ENCODE results near the gene ZNF77.

ZNF77 gene

DNA sequence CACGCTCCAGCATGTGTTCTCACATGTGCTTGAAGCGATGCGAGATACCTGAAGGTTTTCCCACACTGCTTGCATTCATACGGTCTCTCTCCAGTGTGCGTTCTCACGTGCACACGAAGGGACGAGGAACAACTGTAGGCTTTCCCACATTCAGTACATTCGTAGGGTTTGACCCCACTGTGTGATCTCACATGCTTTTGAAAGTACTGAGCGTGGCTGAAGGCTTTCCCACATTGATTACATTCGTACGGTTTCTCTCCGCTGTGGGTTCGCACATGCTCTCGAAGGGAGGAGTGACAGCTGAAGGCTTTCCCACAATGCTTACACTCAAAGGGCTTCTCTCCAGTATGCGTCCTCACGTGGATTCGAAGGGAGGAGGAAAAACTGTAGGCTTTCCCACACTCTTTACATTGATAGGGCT lies 11.3 kb downstream of the ZNF77 start:
- Histone ChIP-seq H3K4me1 (ENCODE audit: low read length) (no peaks in the 10 kb centered on the region), H3K27ac (ENCODE audit: low read length) (no peak overlapping the region), H3K4me3 (ENCODE audit: low read length) (no peak overlapping the region), H4K20me1 (ENCODE audit: insufficient read depth, low read length) (no peaks in the 10 kb centered on the region), H2AFZ (ENCODE audit: low read length) (no peak overlapping the region), H3K9ac (ENCODE audit: low read length) (no peak overlapping the region), H3K36me3 (replicated peaks; ENCODE audit: insufficient read depth, low read length) (no peaks in the 10 kb centered on the region), H3K4me2 (ENCODE audit: low read depth, low read length) (no peak overlapping the region), H3K9me3 (replicated peaks; ENCODE audit: insufficient read depth, low read length) (0 out of 2 replicates have a peak, but pooled peaks cover 4% of the 10 kb centered on the region), H3K27me3 (replicated peaks; ENCODE audit: insufficient read depth, low read length) (peaks cover 48% of the 10 kb centered on the region), H3F3A (ENCODE audit: insufficient read depth, low read length) (no peaks in the 10 kb centered on the region), H3K79me2 (ENCODE audit: low read length) (no peaks in the 10 kb centered on the region), H3K9me2 (replicated peaks; ENCODE audit: insufficient read depth, low read length) (no peaks in the 10 kb centered on the region)
- TF ChIP-seq EZH2 (optimal IDR thresholded peaks at IDR 0.05; ENCODE audit: low read depth, low read length), result no peak
- no peak for TF ChIP-seq EZH2phosphoT487 (IDR thresholded peaks at IDR 0.05; ENCODE audit: low read length)
- TF ChIP-seq, protein P1, sequence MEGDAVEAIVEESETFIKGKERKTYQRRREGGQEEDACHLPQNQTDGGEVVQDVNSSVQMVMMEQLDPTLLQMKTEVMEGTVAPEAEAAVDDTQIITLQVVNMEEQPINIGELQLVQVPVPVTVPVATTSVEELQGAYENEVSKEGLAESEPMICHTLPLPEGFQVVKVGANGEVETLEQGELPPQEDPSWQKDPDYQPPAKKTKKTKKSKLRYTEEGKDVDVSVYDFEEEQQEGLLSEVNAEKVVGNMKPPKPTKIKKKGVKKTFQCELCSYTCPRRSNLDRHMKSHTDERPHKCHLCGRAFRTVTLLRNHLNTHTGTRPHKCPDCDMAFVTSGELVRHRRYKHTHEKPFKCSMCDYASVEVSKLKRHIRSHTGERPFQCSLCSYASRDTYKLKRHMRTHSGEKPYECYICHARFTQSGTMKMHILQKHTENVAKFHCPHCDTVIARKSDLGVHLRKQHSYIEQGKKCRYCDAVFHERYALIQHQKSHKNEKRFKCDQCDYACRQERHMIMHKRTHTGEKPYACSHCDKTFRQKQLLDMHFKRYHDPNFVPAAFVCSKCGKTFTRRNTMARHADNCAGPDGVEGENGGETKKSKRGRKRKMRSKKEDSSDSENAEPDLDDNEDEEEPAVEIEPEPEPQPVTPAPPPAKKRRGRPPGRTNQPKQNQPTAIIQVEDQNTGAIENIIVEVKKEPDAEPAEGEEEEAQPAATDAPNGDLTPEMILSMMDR (IDR thresholded peaks at IDR 0.05; ENCODE audit: low read length), result no peak
- no peak for DNase-seq

DNA sequence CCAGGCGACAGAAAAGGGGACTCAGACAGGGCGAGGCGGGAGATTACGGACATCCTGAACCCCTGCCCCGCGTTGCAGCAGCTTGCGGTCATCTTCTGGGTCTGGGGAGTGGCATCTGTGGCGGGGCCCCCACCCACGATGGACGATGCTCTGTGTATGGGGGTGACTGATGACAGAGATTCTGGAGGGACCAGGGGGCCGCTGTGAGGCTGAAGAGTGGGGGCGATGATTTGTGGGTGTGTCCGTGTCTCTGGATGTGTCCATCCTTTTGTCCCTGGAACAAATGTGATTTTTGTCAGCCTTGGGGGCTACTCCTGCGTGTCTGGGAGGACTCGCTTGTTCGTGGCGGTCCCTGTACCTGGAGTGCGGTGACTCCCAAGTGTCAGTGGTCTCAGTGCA lies 17.7 kb downstream of the ZNF77 start:
- Histone ChIP-seq H3K27me3 (replicated peaks; ENCODE audit: insufficient read depth, low read length) (peaks cover 43% of the 10 kb centered on the region), H3K4me3 (ENCODE audit: low read length) (no peak overlapping the region), H3K4me2 (ENCODE audit: low read depth, low read length) (no peak overlapping the region), H3K9me2 (replicated peaks; ENCODE audit: insufficient read depth, low read length) (no peaks in the 10 kb centered on the region; the same call in 1 of the 2 replicates), H3K79me2 (ENCODE audit: low read length) (no peaks in the 10 kb centered on the region), H4K20me1 (ENCODE audit: insufficient read depth, low read length) (no peaks in the 10 kb centered on the region), H3K36me3 (replicated peaks; ENCODE audit: insufficient read depth, low read length) (no peaks in the 10 kb centered on the region), H3F3A (ENCODE audit: insufficient read depth, low read length) (no peaks in the 10 kb centered on the region), H3K4me1 (ENCODE audit: low read length) (no peaks in the 10 kb centered on the region), H3K9me3 (replicated peaks; ENCODE audit: insufficient read depth, low read length) (no peaks in the 10 kb centered on the region), H3K27ac (ENCODE audit: low read length) (no peak overlapping the region), H3K9ac (ENCODE audit: low read length) (no peak overlapping the region), H2AFZ (ENCODE audit: low read length) (no peak overlapping the region)
- no peak for TF ChIP-seq EZH2 (optimal IDR thresholded peaks at IDR 0.05; ENCODE audit: low read depth, low read length)
- DNase-seq, result no peak

DNA sequence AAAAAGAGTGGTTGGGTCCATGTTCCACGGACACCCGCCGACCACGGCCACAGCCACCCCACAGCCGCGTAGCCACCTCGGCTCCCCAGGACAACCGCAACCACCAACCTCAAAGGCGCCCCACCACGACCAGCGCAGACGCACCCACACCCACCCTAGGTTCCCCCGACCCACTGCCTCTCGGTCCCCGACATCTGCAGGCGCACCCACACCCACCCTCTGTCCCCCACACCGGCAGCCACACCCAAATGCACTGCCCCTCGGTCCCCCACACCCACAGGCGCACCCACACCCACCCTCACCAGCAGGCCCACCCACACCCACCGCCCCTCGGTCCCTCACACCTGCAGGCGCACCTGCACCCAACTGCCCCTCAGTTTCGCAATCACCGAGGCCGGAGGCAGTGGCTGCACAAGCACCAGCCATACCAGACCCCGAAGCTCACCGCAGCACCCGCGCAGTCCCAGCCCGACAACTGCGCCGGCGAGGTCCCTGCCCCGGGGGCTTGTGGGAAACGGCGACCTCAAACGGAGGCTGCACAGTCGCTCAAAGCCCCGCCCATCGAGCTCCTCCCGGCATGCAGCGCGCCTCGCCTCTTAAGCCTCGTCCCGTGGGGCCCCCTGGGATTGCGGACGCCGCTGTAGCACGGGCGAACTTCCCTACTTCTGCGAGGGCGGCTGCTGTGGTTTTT lies 18.3 kb downstream of the ZNF77 start:
- no peaks in the 10 kb centered on the region; the same call in 1 of the 2 replicates for H3K9me2 ChIP-seq (replicated peaks; ENCODE audit: insufficient read depth, low read length)
- TF ChIP-seq, protein P1 (IDR thresholded peaks at IDR 0.05; ENCODE audit: low read length), result no peak
- TF ChIP-seq EZH2 (optimal IDR thresholded peaks at IDR 0.05; ENCODE audit: low read depth, low read length) (no peak), EZH2phosphoT487 (IDR thresholded peaks at IDR 0.05; ENCODE audit: low read length) (no peak)
- H3K27ac ChIP-seq (ENCODE audit: low read length), result no peak overlapping the region
- H3F3A ChIP-seq (ENCODE audit: insufficient read depth, low read length), result no peaks in the 10 kb centered on the region
- H3K36me3 ChIP-seq (replicated peaks; ENCODE audit: insufficient read depth, low read length), result no peaks in the 10 kb centered on the region
- no peaks in the 10 kb centered on the region for H3K79me2 ChIP-seq (ENCODE audit: low read length)
- no peak for DNase-seq
- no peaks in the 10 kb centered on the region for H3K9me3 ChIP-seq (replicated peaks; ENCODE audit: insufficient read depth, low read length)
- H2AFZ ChIP-seq (ENCODE audit: low read length), result no peak overlapping the region
- no peak overlapping the region for H3K4me3 ChIP-seq (ENCODE audit: low read length)
- no peaks in the 10 kb centered on the region for H3K4me1 ChIP-seq (ENCODE audit: low read length)
- H3K27me3 ChIP-seq (replicated peaks; ENCODE audit: insufficient read depth, low read length), result peaks cover 49% of the 10 kb centered on the region
- H4K20me1 ChIP-seq (ENCODE audit: insufficient read depth, low read length), result no peaks in the 10 kb centered on the region
- no peak overlapping the region for H3K4me2 ChIP-seq (ENCODE audit: low read depth, low read length)
- no peak overlapping the region for H3K9ac ChIP-seq (ENCODE audit: low read length)

- H3K4me2 ChIP-seq (ENCODE audit: low read depth, low read length), result no peak overlapping the region
These were observed 21.3 kb downstream of the ZNF77 start for GRCh38 chr19:2923510-2923909.

More at GRCh38 chr19:2923510-2923909, 21.3 kb downstream of the ZNF77 start:
- TF ChIP-seq, protein P1 (IDR thresholded peaks at IDR 0.05; ENCODE audit: low read length), result no peak
- TF ChIP-seq EZH2 (optimal IDR thresholded peaks at IDR 0.05; ENCODE audit: low read depth, low read length) (no peak), EZH2phosphoT487 (IDR thresholded peaks at IDR 0.05; ENCODE audit: low read length) (no peak)
- Histone ChIP-seq H3K9ac (ENCODE audit: low read length) (no peak overlapping the region), H4K20me1 (ENCODE audit: insufficient read depth, low read length) (no peaks in the 10 kb centered on the region), H3K9me2 (replicated peaks; ENCODE audit: insufficient read depth, low read length) (no peaks in the 10 kb centered on the region; the same call in 1 of the 2 replicates), H3K36me3 (replicated peaks; ENCODE audit: insufficient read depth, low read length) (no peaks in the 10 kb centered on the region), H3K27me3 (replicated peaks; ENCODE audit: insufficient read depth, low read length) (peaks cover 73% of the 10 kb centered on the region), H2AFZ (ENCODE audit: low read length) (no peak overlapping the region), H3K9me3 (replicated peaks; ENCODE audit: insufficient read depth, low read length) (no peaks in the 10 kb centered on the region), H3F3A (ENCODE audit: insufficient read depth, low read length) (no peaks in the 10 kb centered on the region), H3K79me2 (ENCODE audit: low read length) (no peaks in the 10 kb centered on the region), H3K4me1 (ENCODE audit: low read length) (no peaks in the 10 kb centered on the region), H3K4me3 (ENCODE audit: low read length) (no peak overlapping the region), H3K27ac (ENCODE audit: low read length) (no peak overlapping the region)
- no peak for DNase-seq
